Stimulated activated CD4-positive, alpha-beta T cell treated with anti-CD3 and anti-CD28 coated beads, Interleukin-1b, Interleukin-23, amount 100 ng/mL, for 48 hours (primary cell): Measurements from ENCODE around the gene WSCD1.

Experiments
- DNase-seq: peaks from one replicate; pipeline ENCODE4 v3.0.0-alpha.2; 2020

Gene WSCD1

DNA sequence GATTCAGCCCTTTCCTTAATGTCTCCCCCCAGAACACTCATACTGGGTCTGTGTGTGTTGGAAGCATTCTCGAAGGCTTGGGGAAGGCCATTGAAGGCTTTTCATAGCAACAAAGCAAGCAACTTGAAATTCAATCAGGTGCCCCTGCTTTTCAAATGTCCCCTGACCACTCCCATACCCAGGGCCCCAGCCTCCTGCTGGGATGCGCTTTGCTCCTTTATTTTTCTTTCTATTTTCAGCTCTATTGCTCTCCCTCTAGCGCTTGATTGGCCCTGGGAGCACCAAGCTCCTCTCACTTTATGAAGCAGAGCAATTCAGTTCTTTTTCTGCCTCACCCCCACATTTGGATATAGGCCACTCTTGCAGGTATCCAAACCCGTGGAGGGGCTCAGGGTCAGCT lies 92.0 kb downstream of the WSCD1 start:
- DNase-seq: no peak

- DNase-seq: no peak
These were observed 92.7 kb downstream of the WSCD1 start for GRCh38 chr17:6162892-6163291.

GRCh38 chr17:6163612-6164333 lies 93.6 kb downstream of the WSCD1 start:
- DNase-seq: no peak

DNA sequence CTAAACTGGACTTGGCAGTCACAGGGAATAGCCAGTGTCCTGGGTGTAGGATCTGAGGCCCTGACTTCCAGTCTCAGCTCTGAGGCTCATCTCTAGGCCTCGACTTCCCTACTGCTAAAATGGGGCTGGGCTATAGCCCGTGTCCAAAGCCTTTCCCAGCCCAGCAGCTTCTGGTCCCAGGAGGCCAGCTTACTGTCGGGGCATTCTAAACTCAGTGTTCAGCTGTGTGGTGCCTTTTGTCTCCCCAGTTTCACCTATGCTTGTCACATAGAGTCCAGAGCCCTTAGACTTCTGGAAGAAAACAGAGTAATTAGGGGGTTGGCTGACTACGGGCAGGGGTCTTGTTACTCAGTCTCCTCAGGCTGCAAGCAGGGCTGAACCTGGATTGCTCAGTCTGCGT lies 94.8 kb downstream of the WSCD1 start:
- no peak for DNase-seq

DNA sequence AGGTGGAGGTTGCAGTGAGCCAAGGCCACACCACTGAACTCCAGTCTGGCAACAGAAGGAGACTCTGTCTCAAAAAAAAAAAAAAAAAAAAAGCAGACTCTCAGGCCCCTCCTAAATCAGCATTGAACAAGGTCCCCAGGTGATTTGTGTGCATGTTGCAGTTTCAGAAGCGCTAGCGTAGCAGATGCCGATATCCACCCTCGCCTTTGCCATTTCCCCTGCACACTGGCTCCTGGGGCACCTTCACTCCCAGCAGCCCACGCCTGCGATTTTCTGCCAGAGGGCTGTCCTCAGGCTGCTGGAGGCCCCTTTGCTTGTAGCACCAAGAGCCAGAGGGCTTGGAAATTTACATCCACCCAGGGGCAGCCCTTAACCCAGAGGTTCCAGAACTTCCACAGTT lies 95.6 kb downstream of the WSCD1 start:
- DNase-seq: no peak

DNA sequence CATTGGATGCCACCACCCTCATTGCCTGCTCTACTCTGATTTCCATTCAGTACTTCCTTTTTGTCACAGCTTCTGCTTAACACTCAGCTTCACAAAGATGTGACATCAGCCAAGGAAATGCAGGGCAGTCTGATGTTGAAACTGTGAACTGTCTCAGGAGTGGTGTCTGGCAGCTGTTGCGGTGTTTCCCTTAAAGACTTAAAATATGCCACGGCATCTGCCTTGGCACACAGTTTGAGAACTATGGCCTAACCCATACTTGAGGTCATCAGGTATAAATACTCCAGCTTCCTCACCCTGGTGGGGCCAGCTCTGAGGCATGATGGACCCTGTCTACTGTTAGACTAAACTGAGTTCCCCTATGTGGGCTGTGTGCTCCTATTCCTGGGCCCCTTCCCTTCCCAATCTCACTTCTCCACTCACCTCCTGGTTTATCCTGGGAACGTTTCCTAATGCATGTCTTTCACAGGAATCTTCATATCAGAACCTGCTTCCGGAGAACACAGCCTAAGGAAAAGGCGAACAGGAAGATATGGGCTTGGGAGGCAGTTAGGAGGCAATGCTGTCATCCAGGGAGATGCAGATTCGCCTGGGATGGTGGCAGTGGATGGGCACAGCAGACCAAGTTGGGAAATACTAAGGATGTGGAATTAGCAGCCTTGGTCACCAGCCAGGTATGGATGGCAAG lies 96.5 kb downstream of the WSCD1 start:
- DNase-seq: no peak

GRCh38 chr17:6168296-6168695 lies 98.1 kb downstream of the WSCD1 start:
- no peak for DNase-seq

GRCh38 chr17:6170349-6170748 lies 100.2 kb downstream of the WSCD1 start:
- no peak for DNase-seq

GRCh38 chr17:6172642-6173330 lies 102.6 kb downstream of the WSCD1 start:
- no peak for DNase-seq

GRCh38 chr17:6173653-6174052 lies 103.5 kb downstream of the WSCD1 start:
- DNase-seq: no peak
